Measurements from ENCODE around the gene ABHD11.
A peak's percentile ranks its signal among the peaks of the same experiment; 100 is the strongest.
"Not testable (repeated sequence)": the region's sequence is repeated elsewhere in the genome, so short reads cannot be mapped to it uniquely, and the experiment has no call there.

ABHD11 gene
- total RNA-seq, result 6.5 to 12.0 reads per million in 2 donors

GRCh38 chr7:73738612-73739386 lies at the start of gene ABHD11:
TSS of gene ABHD11 (minus strand) at chr7:73738802. CDS start at chr7:73738770, 32 bp downstream.
- peak; percentile 94 to 99 (median 97) for DNase-seq

GRCh38 chr7:73787786-73788048 lies 49.1 kb upstream of the ABHD11 start:
- DNase-seq, result not testable (repeated sequence)

GRCh38 chr7:73786588-73786987 lies 48.0 kb upstream of the ABHD11 start:
- DNase-seq, result no peak

- no peak for DNase-seq
These were observed 40.9 kb upstream of the ABHD11 start for GRCh38 chr7:73779517-73779916.

GRCh38 chr7:73778801-73779389 lies 40.3 kb upstream of the ABHD11 start:
- DNase-seq, result no peak

- DNase-seq, result no peak
These were observed 36.3 kb upstream of the ABHD11 start for GRCh38 chr7:73774923-73775322.

- DNase-seq, result no peak
These were observed 35.3 kb upstream of the ABHD11 start for GRCh38 chr7:73773700-73774517.

GRCh38 chr7:73770860-73771670 lies 32.5 kb upstream of the ABHD11 start:
- no peak for DNase-seq

GRCh38 chr7:73770002-73770859 lies 31.6 kb upstream of the ABHD11 start, which contains the start of gene CLDN3:
TSS of gene CLDN3 (minus strand) at chr7:73770270. CDS start at chr7:73770049, 221 bp downstream.
- DNase-seq, result peak in 1 of 5 experiments; percentile 16

GRCh38 chr7:73769481-73770001 lies 30.9 kb upstream of the ABHD11 start:
- no peak for DNase-seq

GRCh38 chr7:73768641-73769480 lies 30.3 kb upstream of the ABHD11 start:
- no peak for DNase-seq

GRCh38 chr7:73766556-73767229 lies 28.1 kb upstream of the ABHD11 start:
- no peak for DNase-seq

- no peak for DNase-seq
These were observed 24.0 kb upstream of the ABHD11 start for GRCh38 chr7:73762659-73762999.

GRCh38 chr7:73761854-73762658 lies 23.5 kb upstream of the ABHD11 start:
- DNase-seq, result no peak

- no peak for DNase-seq
These were observed 20.1 kb upstream of the ABHD11 start for GRCh38 chr7:73758581-73759138.

- DNase-seq, result no peak
These were observed 11.6 kb upstream of the ABHD11 start for GRCh38 chr7:73749931-73750776.

GRCh38 chr7:73746378-73746777 lies 7.8 kb upstream of the ABHD11 start:
- no peak for DNase-seq

Data from T-helper 2 cell (primary cell).